GM19099 (cell line): ENCODE results near the gene SEPTIN10.

Source experiments
- POLR2A ChIP-seq: IDR thresholded peaks from 3 replicates; pipeline ENCODE4 v1.6.1; 2011; ENCODE audit warnings: low read depth; ENCODE audit not compliant: insufficient read length; ENCODE audit errors: extremely low read depth

Gene SEPTIN10

DNA sequence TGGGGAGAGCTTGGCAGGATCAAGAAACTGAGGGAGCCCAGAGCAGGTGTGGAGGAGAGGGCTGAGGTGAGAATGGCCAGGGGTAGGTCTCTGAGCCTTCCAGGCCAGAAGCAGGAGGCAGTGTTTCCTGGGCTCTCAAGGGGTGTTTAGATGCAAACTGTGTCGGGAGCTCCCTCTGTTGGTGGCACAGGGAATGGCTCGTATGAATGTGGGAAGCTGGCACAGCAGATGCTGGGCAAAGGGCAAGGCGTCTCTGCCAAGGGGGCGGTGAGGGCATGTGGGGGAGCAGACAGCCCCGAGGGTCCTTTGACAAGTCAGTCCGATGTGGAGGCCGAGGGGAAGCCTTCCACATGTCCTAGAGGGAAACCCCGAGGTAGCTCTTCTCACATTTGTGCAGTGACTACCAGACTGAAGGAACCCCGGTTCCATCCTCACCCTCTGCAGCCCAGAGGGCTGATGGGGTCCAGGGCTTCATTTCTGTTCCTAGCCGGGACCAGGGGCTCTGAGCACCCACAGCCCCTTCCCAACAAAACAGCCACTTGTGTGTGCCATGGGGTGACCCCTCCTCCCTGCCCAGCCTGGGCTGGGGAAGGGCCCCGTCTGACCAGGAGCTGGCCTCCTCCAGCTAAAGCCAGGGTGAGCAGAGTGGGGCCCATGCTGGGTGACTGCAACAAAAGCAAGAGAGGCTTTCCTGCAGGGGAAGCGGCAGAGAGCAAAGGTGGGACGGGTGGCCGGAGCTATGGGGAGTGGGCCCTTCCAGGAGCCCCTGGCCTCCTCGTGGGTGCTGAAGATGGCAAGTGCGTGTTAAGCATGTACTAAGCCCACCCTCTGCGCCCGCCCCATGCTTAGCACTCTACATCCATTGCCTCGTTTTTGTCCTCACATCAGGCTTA, 103.4 kb downstream of the SEPTIN10 start:
- no peak for TF ChIP-seq POLR2A

GRCh38 chr2:109508556-109508955, 105.2 kb downstream of the SEPTIN10 start:
- no peak for TF ChIP-seq POLR2A

- TF ChIP-seq POLR2A: no peak
These were observed 105.9 kb downstream of the SEPTIN10 start for GRCh38 chr2:109507828-109508227.

DNA sequence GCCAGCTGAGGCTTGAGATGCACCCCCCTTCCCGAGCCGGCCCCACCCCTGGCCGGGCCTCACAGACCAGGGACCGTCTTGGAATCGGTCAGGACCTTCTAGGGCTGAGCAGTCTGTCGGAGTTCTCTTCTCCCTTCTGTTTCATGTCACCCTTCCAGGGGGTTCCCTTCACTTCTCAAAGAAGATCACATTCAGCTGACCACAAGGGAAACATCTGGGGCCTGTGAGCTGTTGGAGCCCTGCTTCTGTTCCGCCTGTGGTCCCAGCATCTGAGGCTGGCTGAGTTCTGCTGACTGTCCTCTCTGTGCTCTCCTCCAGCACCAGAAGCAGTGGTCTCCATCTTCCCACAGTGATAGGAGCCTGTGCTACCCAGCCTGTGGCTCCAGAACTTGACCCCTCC, 106.5 kb downstream of the SEPTIN10 start:
- no peak for TF ChIP-seq POLR2A

DNA sequence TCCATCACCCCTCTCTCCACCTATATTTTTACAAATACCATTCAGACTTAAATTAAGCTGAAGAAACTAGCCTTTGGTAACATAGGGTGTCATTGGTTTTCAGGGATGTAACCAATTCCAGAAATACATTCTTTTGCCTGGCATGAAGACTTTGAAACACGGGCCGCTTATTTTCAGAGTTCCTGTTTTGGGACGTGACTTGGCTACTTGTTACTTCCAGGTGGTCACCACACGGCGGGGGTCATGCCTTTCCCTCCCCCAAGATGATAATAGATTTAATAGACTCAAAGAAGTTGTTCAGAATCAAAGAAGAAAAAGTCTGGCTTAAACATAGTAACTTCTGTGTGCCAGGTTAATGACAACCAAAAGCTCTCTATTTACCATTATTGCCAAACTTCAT, 110.6 kb downstream of the SEPTIN10 start:
- no peak for TF ChIP-seq POLR2A

DNA sequence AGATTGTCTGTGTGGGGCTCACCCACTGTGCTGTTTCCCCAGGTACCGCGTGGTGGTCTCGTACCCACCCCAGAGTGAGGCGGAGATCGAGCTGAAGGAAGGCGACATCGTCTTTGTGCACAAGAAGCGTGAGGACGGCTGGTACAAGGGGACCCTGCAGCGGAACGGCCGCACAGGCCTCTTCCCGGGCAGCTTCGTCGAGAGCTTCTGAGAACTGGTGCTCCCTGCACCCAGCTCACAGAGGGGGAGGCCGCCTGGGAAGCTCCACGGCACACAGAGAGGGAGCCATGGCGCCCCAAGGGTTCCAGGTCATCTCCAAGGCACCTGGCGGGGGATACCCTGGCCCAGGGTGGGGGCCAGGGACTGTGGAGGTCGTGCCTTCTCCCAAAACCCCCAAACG, 112.3 kb downstream of the SEPTIN10 start:
- TF ChIP-seq POLR2A: no peak

- no peak for TF ChIP-seq POLR2A
These were observed 112.9 kb downstream of the SEPTIN10 start for GRCh38 chr2:109500910-109501309.

DNA sequence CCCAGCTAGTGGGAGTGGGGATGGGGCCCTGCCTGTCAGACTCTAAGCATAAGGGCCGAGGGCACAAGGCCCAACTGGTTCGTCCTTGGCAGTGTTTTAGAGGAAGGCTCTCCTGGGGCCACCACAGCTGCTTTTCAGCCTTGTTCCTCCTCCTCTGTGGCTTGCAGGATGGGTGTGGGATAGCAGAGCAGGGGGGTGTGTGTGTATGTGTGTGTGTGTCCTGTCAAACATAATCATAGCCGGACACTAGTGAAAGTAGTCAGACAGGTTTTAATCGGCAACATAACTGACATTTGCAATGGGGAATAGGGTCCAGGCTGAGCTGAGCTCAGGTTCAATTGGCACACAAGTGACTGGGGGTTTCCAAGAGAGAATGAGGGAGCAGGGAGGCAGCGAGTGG, 114.2 kb downstream of the SEPTIN10 start:
- no peak for TF ChIP-seq POLR2A

GRCh38 chr2:109498906-109499305, 114.9 kb downstream of the SEPTIN10 start:
- no peak for TF ChIP-seq POLR2A

- no peak for TF ChIP-seq POLR2A
These were observed 115.6 kb downstream of the SEPTIN10 start for GRCh38 chr2:109497911-109498870.

- TF ChIP-seq POLR2A: no peak
These were observed 116.3 kb downstream of the SEPTIN10 start for GRCh38 chr2:109497463-109497862.

GRCh38 chr2:109494351-109494750, 119.4 kb downstream of the SEPTIN10 start:
- TF ChIP-seq POLR2A: no peak

- no peak for TF ChIP-seq POLR2A
These were observed 120.4 kb downstream of the SEPTIN10 start for GRCh38 chr2:109493176-109493935.
